ENCODE data around the gene TMC6.

GRCh38 chr17:78120537-78120936 is 8.0 kb downstream of the TMC6 start:
- TF ChIP-seq CTCF (IDR thresholded peaks at IDR 0.05) (no peak), POLR2AphosphoS5 (IDR thresholded peaks at IDR 0.05) (no peak), POLR2A (IDR thresholded peaks at IDR 0.05) (no peak), EP300 (IDR thresholded peaks at IDR 0.05) (no peak)
